Right lobe of liver (tissue), 6 donors: ENCODE data around the gene SEMA6C. TPM values are rescaled to one million over a fixed set of nuclear protein-coding genes. Genes with fewer than 3 reads are reported as not detected.
A peak's percentile ranks its signal among the peaks of the same experiment; 100 is the strongest.

Experiments
- ATAC-seq, 4 donors: fragments of 200-7000 bp; cut with Tn5 transposase; one replicate each; pipeline ENCODE4 v1.9.1; 2020; ENCODE audit warnings: mild to moderate bottlenecking in 4 of 4, moderate library complexity in 4 of 4
- DNase-seq, 3 donors: peaks; one replicate each; pipeline ENCODE4 v3.0.0-alpha.2; 2020
- H3K27ac ChIP-seq, 3 donors: fragments of 200-600 bp; one replicate each; pipeline ENCODE4 v1.8.0; 2022
- H3K27me3 ChIP-seq, 2 donors: fragments of 200-600 bp; one replicate each; pipeline ENCODE4 v1.8.0; 2022
- H3K36me3 ChIP-seq, 4 donors: fragments of 200-600 bp; sonication (generic) in 1 of 4; one replicate each; pipeline versions ENCODE4 v1.5.1 to v1.8.0; 2017 to 2022; ENCODE audit warnings: control low read depth in 1 of 4
- H3K4me1 ChIP-seq, 4 donors: fragments of 200-600 bp; sonication (generic) in 1 of 4; one replicate each; pipeline versions ENCODE4 v1.5.1 to v1.8.0; 2017 to 2022; ENCODE audit warnings: control low read depth in 1 of 4
- H3K4me3 ChIP-seq, 3 donors: fragments of 200-600 bp; one replicate each; pipeline ENCODE4 v1.8.0; 2022
- H3K9me3 ChIP-seq, 4 donors: fragments of 200-600 bp; sonication (generic) in 1 of 4; one replicate each; pipeline versions ENCODE4 v1.5.1 to v1.8.0; 2017 to 2022; ENCODE audit warnings: control low read depth in 1 of 4
- POLR2A ChIP-seq: fragments of 450-650 bp; IDR thresholded peaks from one replicate; pipeline ENCODE4 v1.6.1; 2017; ENCODE audit warnings: antibody characterized with exemption, mild to moderate bottlenecking
- WGBS: methylation state at CpG from one replicate; pipeline ENCODE4 v1.1.6; 2018; ENCODE audit warnings: low coverage, low lambda C conversion rate; ENCODE audit not compliant: insufficient coverage; ENCODE audit errors: missing lambda C conversion rate; 5-methylcytosine and 5-hydroxymethylcytosine counted together
- intact Hi-C, 2 donors: fragments of 100-400 bp; cut with DNase I; formaldehyde crosslinking; loops; one replicate each; pipeline versions ENCODE4 v1.11.2 to v1.14.1; 2022
- total RNA-seq, 6 experiments: library from RNA; depleted of rRNA in 2 of 6; stranded (reverse); fragments of >200 nt in 2 of 6; fragmentation: NEBNext Ultra II Directional in 3 of 6; extraction: Animal tissue kit (Norgen Biotek cat#: 25700) in 3 of 6; gene quantifications; one replicate each; pipeline versions ENCODE4 v1.1.0 to v1.2.4, GENCODE V29; 2016 to 2023
- TF ChIP-seq, protein P1 (sequence below), 4 donors: fragments of 200-600 bp in 3 of 4; fragments of 450-650 bp in 1 of 4; IDR thresholded peaks; one replicate each; pipeline versions ENCODE4 v1.5.1 to v1.8.0; 2016 to 2022; ENCODE audit warnings: antibody characterized with exemption in 4 of 4, mild to moderate bottlenecking in 2 of 4
- donor health status: DM: no; HTN: yes; CAD: no.
- donor health status: DM: no; HTN: no; CAD: no.
- donor health status: DM: no; HTN: no; CAD: no.
- donor health status: DM: no; HTN: yes; CAD: no.
- donor health status: DM: no; HTN: yes; CAD: no.

SEMA6C gene
- total RNA-seq, 6 experiments from 2014 or later = 0.87 to 8.3 (median 4.1) TPM

DNA sequence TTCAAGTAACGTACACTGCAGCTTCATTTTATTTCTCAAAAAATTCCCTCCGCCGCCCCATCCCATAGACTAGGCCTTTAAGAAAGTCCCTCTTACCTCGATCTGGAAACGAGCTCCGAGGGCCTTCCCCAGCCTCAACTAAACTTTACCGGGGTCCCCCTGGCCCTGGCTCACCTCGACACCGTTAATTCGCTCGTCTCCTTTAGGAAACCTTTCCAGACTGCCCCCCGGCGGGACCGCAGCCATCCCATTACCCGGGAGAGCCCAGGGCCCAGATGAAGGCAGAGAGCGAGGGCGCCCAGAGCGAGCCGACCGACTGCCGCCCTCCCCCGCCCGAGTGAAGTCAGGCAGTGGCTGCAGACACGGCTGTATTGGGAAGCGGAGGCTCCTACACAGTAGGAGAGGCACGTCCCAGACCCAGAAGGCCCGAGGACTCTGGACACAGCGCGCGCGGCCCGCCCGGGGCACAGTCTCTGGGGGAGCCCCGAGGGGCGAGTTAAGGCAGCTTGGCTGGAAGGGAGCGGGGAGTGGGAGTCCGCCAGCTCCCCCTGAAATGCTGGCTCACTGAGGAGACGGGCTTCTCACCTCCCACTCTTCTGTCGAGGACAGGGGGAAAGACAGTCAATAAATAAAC lies 14.6 kb downstream of the SEMA6C start:
- Histone ChIP-seq H3K4me1 (no peaks in the 10 kb centered on the region), H3K27me3 (no peaks in the 10 kb centered on the region), H3K27ac (no peak overlapping the region), H3K36me3 (no peaks in the 10 kb centered on the region), H3K9me3 (no peaks in the 10 kb centered on the region), H3K4me3 (peak overlapping the region; percentile 17 to 41 (median 26))
- intact Hi-C loops = no loop called here
- DNase-seq (peak in 1 of 3 donors; percentile 36), ATAC-seq (peak; percentile 15 to 29 (median 24))
- TF ChIP-seq, protein P1, sequence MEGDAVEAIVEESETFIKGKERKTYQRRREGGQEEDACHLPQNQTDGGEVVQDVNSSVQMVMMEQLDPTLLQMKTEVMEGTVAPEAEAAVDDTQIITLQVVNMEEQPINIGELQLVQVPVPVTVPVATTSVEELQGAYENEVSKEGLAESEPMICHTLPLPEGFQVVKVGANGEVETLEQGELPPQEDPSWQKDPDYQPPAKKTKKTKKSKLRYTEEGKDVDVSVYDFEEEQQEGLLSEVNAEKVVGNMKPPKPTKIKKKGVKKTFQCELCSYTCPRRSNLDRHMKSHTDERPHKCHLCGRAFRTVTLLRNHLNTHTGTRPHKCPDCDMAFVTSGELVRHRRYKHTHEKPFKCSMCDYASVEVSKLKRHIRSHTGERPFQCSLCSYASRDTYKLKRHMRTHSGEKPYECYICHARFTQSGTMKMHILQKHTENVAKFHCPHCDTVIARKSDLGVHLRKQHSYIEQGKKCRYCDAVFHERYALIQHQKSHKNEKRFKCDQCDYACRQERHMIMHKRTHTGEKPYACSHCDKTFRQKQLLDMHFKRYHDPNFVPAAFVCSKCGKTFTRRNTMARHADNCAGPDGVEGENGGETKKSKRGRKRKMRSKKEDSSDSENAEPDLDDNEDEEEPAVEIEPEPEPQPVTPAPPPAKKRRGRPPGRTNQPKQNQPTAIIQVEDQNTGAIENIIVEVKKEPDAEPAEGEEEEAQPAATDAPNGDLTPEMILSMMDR (IDR thresholded peaks at IDR 0.05) = no peak
- 48% methylated on average over 25 of the region's 39 CpGs for WGBS

DNA sequence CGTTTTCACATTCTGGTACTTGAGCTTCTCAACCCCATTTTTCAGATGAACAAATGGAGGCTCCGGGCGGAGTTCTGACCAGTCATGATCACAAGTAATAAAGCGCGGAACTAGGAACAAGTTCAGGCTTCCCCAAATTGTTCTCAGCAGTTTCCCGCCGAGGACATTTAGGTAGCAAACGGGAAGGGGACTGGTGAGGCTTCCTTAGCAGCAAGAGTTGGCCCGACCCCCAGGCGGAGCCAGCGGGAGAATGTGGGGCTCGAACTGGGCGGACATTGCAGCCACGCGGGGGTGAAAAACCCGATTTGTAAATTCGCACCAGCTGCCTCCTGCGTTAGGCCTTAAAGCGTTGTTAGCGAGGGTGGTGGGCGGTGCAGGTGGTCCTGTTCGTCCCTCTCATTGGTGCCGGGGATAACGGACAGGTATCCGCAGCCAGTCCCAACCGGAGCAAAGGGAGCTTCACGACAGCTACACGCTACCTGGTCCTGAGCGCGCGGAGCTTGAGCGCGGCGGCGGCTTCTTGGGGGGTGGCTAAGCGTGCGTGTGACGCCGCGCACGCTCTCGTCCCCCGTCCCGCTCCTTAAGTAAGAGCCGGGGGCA lies 15.3 kb downstream of the SEMA6C start:
- no peaks in the 10 kb centered on the region for H3K36me3 ChIP-seq
- intact Hi-C loops = no loop called here
- WGBS = 33% methylated on average over 22 of the region's 45 CpGs
- no peaks in the 10 kb centered on the region for H3K9me3 ChIP-seq
- peak overlapping the region; percentile 17 to 41 (median 26) for H3K4me3 ChIP-seq
- TF ChIP-seq, protein P1 (IDR thresholded peaks at IDR 0.05) = no peak
- TF ChIP-seq POLR2A = no peak
- H3K27ac ChIP-seq = no peak overlapping the region
- ATAC-seq (peak; percentile 87 to 95 (median 89)), DNase-seq (peak; percentile 62 to 87 (median 76))
- no peaks in the 10 kb centered on the region for H3K27me3 ChIP-seq
- no peaks in the 10 kb centered on the region for H3K4me1 ChIP-seq

DNA sequence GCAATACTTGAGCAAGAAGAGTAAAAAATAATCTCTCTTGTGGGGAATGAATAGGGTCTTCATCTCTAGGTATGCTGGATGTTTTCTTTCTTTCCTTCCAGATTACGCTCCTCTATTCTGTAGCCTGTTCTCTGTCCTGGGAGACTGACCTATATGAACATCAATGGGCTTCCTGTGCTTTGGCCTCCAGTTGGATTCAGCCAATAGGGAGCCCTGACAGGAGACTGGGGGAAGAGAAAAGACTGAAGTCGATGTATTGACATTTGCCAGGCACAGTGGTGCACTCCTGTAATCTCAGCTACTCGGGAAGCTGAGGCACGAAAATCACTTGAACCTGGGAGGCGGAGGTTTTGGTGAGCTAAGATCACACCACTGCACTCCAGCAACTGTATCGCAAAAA lies 17.6 kb downstream of the SEMA6C start:
- peaks cover 0 to 3% (median 0%) of the 10 kb centered on the region in 4 donors for H3K36me3 ChIP-seq
- ATAC-seq = no peak
- TF ChIP-seq, protein P1 (IDR thresholded peaks at IDR 0.05) = no peak
- H3K27me3 ChIP-seq = no peaks in the 10 kb centered on the region
- H3K4me1 ChIP-seq = no peaks in the 10 kb centered on the region
- intact Hi-C loops = no loop called here
- H3K27ac ChIP-seq = no peak overlapping the region
- DNase-seq = no peak
- H3K9me3 ChIP-seq = no peaks in the 10 kb centered on the region
- no peak overlapping the region for H3K4me3 ChIP-seq
- 88% methylated on average over 6 of the region's 6 CpGs for WGBS

DNA sequence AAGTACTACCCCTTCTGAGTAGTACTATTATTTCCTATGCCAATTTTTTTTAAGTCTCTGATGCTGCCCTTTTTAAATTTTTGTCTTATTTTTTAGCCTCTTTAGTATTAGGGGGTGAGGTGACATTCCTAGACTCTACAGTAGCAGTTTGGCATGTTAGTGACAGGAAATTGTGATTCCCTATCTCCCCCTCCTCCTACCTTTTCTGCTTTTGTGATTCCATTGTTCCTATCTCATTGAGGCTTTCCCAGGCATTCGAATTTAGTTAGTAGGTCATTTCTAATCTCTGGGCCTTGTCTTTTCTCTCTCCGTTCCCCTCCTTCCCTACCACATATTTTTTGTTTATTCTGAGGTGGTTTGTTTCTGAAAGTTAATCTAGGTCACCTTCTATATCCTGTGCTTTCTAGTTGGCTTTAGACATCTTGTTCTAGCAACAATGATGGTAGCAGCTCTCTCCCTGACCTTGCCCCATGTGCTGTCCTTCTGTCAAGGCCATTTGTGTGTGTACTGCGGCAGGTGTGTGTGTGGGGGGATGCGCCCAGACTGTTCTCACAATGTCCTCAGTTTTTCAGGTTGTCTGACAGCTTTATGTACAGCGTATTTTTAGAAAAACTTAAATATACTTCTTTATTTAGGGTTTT lies 21.5 kb downstream of the SEMA6C start:
- peaks cover 0 to 8% (median 0%) of the 10 kb centered on the region in 4 donors for H3K36me3 ChIP-seq
- intact Hi-C loops = no loop called here
- no peak for ATAC-seq
- no peaks in the 10 kb centered on the region for H3K4me1 ChIP-seq
- no peak overlapping the region for H3K4me3 ChIP-seq
- H3K9me3 ChIP-seq = no peaks in the 10 kb centered on the region
- 81% methylated on average over 5 of the region's 5 CpGs for WGBS
- DNase-seq = no peak
- TF ChIP-seq, protein P1 (IDR thresholded peaks at IDR 0.05) = no peak
- no peak for TF ChIP-seq POLR2A
- no peak overlapping the region for H3K27ac ChIP-seq
- H3K27me3 ChIP-seq = no peaks in the 10 kb centered on the region
